Esophagus squamous epithelium (tissue), 5 donors: Measurements from ENCODE around the gene PRKCD. TPM values are rescaled to one million over a fixed set of nuclear protein-coding genes. Genes with fewer than 3 reads are reported as not detected.
A peak's percentile ranks its signal among the peaks of the same experiment; 100 is the strongest.

Experiments
- DNase-seq: peaks from one replicate; lab custom pipeline; 2025; lab: John Stamatoyannopoulos, UW
- H3K27ac ChIP-seq, 4 donors: fragments of 200-600 bp; sonication (generic); one replicate each; pipeline ENCODE4 v1.5.1; 2016 to 2019; ENCODE audit warnings: mild to moderate bottlenecking in 1 of 4
- H3K27me3 ChIP-seq, 4 donors: fragments of 200-600 bp; sonication (generic); 1 replicate in 3 of 4; 2 replicates in 1 of 4; pipeline versions ENCODE4 v1.5.1 to v1.6.0; 2017 to 2021; ENCODE audit warnings: antibody characterized with exemption in 1 of 4
- H3K36me3 ChIP-seq, 3 donors: fragments of 200-600 bp; sonication (generic); one replicate each; pipeline ENCODE4 v1.5.1; 2016 to 2019
- H3K4me1 ChIP-seq, 3 donors: fragments of 200-600 bp; sonication (generic); one replicate each; pipeline ENCODE4 v1.5.1; 2017 to 2019
- H3K4me3 ChIP-seq, 4 donors: fragments of 200-600 bp; sonication (generic); 1 replicate in 3 of 4; 2 replicates in 1 of 4; pipeline ENCODE4 v1.5.1; 2016 to 2019; ENCODE audit warnings: mild to moderate bottlenecking in 2 of 4, moderate library complexity in 1 of 4
- H3K9me3 ChIP-seq, 3 donors: fragments of 200-600 bp; sonication (generic); one replicate each; pipeline ENCODE4 v1.5.1; 2016 to 2019
- POLR2A ChIP-seq, 4 donors: fragments of 450-650 bp; IDR thresholded peaks; one replicate each; pipeline ENCODE4 v1.6.1; 2017; ENCODE audit warnings: antibody characterized with exemption in 4 of 4, mild to moderate bottlenecking in 4 of 4, moderate library complexity in 3 of 4
- WGBS, 2 donors: methylation state at CpG; one replicate each; pipeline ENCODE4 v1.1.5; 2018; 5-methylcytosine and 5-hydroxymethylcytosine counted together
- intact Hi-C: fragments of 100-400 bp; cut with DNase I; formaldehyde crosslinking; loops from one replicate; pipeline ENCODE4 v1.15.0; 2022
- total RNA-seq, 4 donors: library from RNA; depleted of rRNA; stranded (reverse); fragments of >200 nt; gene quantifications; one replicate each; pipeline ENCODE4 v1.1.0, GENCODE V29; 2016
- TF ChIP-seq, protein P1 (sequence below), 6 experiments: fragments of 450-650 bp in 4 of 6; fragments of 200-600 bp in 2 of 6; sonication (generic) in 2 of 6; IDR thresholded peaks; one replicate each; pipeline ENCODE4 v1.5.1; 2016 to 2019; ENCODE audit warnings: antibody characterized with exemption in 6 of 6, mild to moderate bottlenecking in 4 of 6, moderate library complexity in 4 of 6
- donor health status: DM: yes; HTN: yes; CAD: no.

Gene PRKCD
- total RNA-seq, 4 donors from 2014 or later = 8.8 to 21.5 (median 20.1) TPM

DNA sequence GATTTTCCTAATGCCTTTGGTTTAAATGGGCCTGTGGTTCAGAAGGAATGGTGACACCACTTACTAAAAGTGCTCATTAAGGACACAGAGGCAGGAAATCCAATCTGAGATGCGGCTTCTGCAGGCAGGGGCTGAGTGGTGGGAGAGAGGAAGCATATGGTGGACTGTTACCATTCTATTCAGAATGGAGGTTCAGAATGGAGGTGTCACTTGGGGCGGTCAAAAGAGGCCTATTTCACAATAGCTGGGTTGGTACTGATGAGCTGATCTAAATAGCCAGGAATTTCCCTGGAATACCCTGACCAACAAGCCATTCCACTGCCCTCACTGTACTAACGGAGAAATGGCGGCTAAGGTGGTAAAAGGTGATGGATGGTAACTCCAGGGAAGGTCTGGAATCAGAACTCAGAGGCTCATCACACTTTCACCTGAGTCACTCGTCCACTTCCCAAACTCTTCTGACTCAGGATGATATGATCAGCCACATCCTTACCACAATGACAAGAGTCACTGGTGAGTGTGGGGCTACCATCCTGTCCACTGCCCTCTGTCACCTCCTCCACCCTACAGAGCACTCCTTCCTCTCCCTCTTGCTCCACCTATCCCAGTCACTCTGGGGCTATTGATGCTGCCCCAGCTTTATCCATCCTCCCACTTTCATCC, 46.5 kb upstream of the PRKCD start:
- no peak for DNase-seq
- peaks cover 8 to 23% (median 8%) of the 10 kb centered on the region in 3 donors for H3K4me1 ChIP-seq
- H3K27me3 ChIP-seq = no peaks in the 10 kb centered on the region
- H3K9me3 ChIP-seq = no peaks in the 10 kb centered on the region
- intact Hi-C loops = loop anchor here (5.0 kb wide), 1 partner anchor 83 kb away; no protein-coding TSS in a partner anchor
- peak overlapping the region in 1 of 4 donors; percentile 9 for H3K27ac ChIP-seq
- no peak for TF ChIP-seq POLR2A (IDR thresholded peaks at IDR 0.05)
- TF ChIP-seq, protein P1, sequence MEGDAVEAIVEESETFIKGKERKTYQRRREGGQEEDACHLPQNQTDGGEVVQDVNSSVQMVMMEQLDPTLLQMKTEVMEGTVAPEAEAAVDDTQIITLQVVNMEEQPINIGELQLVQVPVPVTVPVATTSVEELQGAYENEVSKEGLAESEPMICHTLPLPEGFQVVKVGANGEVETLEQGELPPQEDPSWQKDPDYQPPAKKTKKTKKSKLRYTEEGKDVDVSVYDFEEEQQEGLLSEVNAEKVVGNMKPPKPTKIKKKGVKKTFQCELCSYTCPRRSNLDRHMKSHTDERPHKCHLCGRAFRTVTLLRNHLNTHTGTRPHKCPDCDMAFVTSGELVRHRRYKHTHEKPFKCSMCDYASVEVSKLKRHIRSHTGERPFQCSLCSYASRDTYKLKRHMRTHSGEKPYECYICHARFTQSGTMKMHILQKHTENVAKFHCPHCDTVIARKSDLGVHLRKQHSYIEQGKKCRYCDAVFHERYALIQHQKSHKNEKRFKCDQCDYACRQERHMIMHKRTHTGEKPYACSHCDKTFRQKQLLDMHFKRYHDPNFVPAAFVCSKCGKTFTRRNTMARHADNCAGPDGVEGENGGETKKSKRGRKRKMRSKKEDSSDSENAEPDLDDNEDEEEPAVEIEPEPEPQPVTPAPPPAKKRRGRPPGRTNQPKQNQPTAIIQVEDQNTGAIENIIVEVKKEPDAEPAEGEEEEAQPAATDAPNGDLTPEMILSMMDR (IDR thresholded peaks at IDR 0.05) = no peak
- 64 to 77% methylated on average over 5 of the region's 5 CpGs for WGBS, 2 donors
- peaks cover 17 to 69% (median 29%) of the 10 kb centered on the region in 3 donors for H3K36me3 ChIP-seq
- no peak overlapping the region for H3K4me3 ChIP-seq

DNA sequence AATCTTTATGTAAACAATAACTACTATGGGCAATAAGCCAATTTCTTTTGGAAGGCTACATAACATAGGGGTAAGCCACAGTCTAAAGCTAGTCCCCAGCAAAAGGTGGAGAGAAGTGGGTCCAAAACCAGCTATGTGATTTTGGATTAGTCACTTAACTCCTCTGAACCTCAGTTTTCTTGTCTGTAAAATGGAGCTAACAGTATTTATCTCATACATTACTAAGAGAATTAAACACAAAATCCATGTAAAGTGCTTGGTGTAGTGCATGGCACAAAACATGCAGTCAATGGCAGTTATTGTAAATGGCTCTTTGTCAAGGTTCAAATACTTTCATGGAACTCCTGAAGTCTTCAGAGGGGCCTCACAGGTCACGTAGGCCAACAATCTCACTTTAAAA, 44.1 kb upstream of the PRKCD start:
- H3K9me3 ChIP-seq = no peaks in the 10 kb centered on the region
- TF ChIP-seq POLR2A (IDR thresholded peaks at IDR 0.05) = no peak
- TF ChIP-seq, protein P1 (IDR thresholded peaks at IDR 0.05) = no peak
- no peak overlapping the region for H3K4me3 ChIP-seq
- 100% methylated on average over 1 of the region's 1 CpG for WGBS, 2 donors
- H3K27me3 ChIP-seq = no peaks in the 10 kb centered on the region
- H3K4me1 ChIP-seq = peaks cover 0 to 13% (median 0%) of the 10 kb centered on the region in 3 donors
- DNase-seq = no peak
- no peak overlapping the region for H3K27ac ChIP-seq
- peaks cover 13 to 79% (median 36%) of the 10 kb centered on the region in 3 donors for H3K36me3 ChIP-seq
- intact Hi-C loops = no loop called here

DNA sequence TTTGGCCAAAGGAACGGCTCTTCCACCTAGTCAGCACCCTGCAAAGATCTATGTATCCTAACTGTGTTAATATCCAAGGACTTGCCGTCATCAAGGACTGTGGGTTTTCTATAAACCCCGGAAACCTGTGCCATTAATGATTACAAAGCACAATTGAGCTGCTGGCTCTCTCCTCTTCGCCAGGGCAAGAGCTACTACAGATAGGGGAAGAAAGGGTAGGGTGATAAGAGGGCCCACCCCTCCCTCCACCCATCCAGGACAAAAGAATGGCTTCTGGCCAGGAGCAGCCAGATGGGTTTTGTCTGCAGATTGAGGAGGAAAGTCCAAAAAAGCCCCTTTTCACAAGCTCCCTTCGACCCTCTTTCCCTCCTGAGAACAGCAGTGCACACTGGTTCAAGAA, 40.7 kb upstream of the PRKCD start:
- 80 to 82% methylated on average over 4 of the region's 5 CpGs for WGBS, 2 donors
- DNase-seq = no peak
- H3K27me3 ChIP-seq = no peaks in the 10 kb centered on the region
- TF ChIP-seq POLR2A (IDR thresholded peaks at IDR 0.05) = no peak
- TF ChIP-seq, protein P1 (IDR thresholded peaks at IDR 0.05) = no peak
- no peak overlapping the region for H3K4me3 ChIP-seq
- H3K27ac ChIP-seq = no peak overlapping the region
- H3K36me3 ChIP-seq = peaks cover 11 to 100% (median 57%) of the 10 kb centered on the region in 3 donors
- intact Hi-C loops = no loop called here
- H3K9me3 ChIP-seq = no peaks in the 10 kb centered on the region
- no peaks in the 10 kb centered on the region for H3K4me1 ChIP-seq

DNA sequence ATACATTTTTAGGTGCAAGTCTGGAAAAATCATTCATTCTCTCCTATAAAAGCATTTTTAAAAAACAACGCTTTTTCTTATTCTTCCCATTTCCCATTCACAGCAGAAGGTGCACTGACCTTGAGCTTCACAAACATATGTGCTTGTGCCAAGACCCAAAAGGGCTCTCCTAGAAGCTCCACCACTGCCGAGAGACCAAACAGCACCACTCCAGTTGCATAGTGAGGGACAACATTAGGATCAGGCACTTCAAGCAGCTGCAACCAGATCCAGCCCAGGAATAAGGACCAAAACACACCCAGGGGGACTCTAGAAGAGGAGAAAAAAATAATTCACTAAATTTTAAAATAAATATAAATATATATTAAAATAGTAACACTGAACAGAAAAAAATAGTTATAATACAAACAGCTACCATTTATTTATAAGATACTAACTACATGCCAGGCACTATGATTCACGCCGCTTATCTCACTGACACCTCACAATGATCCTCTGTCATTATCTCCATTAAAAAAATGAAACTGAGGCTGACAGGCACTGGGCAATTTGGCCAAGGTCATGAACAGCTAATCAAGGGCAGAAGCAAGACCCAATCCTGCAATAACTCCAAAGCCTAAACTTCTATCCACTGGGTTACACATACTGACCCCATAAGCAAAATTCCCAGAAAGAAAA, 38.6 kb upstream of the PRKCD start:
- Histone ChIP-seq H3K27me3 (no peaks in the 10 kb centered on the region), H3K36me3 (peaks cover 11 to 96% (median 55%) of the 10 kb centered on the region in 3 donors)
- 89 to 97% methylated on average over 4 of the region's 4 CpGs for WGBS, 2 donors

More for the DNA sequence above, 38.6 kb upstream of the PRKCD start:
- no peak overlapping the region for H3K27ac ChIP-seq
- DNase-seq = no peak
- H3K9me3 ChIP-seq = no peaks in the 10 kb centered on the region
- no peak overlapping the region for H3K4me3 ChIP-seq
- TF ChIP-seq, protein P1 (IDR thresholded peaks at IDR 0.05) = no peak
- TF ChIP-seq POLR2A (IDR thresholded peaks at IDR 0.05) = no peak
- no peaks in the 10 kb centered on the region for H3K4me1 ChIP-seq
- intact Hi-C loops = no loop called here
